ENCODE measurements around the gene PARD3.

DNA sequence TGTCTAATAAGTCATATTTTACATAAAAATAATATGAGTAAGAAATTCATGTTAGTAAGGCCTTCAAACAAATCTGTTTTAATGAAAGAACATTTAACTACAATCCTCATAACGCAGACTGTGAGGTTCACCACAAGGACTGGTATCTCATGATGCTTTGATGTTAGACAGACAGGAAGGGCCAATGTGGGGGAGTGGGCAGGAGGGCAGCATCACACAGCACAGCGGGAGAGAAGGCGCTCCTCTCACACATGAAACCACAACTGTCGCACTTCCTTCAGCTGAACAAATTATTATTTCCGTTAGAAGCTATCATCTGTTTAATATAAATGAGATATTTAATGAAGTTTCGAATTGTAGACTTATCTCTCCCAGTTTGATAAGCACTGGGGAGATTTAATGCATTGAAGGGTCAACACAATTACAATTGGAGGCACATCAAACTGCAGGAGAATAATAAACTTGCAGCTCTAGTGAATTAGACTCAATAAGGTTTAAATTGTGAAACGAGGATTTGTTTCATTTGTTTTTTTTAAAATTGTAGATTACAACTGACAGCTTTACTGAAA is 466.1 kb downstream of the PARD3 start:
- TF ChIP-seq, protein P1, sequence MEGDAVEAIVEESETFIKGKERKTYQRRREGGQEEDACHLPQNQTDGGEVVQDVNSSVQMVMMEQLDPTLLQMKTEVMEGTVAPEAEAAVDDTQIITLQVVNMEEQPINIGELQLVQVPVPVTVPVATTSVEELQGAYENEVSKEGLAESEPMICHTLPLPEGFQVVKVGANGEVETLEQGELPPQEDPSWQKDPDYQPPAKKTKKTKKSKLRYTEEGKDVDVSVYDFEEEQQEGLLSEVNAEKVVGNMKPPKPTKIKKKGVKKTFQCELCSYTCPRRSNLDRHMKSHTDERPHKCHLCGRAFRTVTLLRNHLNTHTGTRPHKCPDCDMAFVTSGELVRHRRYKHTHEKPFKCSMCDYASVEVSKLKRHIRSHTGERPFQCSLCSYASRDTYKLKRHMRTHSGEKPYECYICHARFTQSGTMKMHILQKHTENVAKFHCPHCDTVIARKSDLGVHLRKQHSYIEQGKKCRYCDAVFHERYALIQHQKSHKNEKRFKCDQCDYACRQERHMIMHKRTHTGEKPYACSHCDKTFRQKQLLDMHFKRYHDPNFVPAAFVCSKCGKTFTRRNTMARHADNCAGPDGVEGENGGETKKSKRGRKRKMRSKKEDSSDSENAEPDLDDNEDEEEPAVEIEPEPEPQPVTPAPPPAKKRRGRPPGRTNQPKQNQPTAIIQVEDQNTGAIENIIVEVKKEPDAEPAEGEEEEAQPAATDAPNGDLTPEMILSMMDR (conservative IDR thresholded peaks at IDR 0.05; ENCODE audit: low read length) = no peak
- no peak for TF ChIP-seq EZH2phosphoT487 (IDR thresholded peaks at IDR 0.05; ENCODE audit: borderline replicate concordance)

Data from Loucy (cell line).